HEK293T (cell line): ENCODE measurements around the gene C8A.

Source experiments
- CTCF ChIA-PET: fragments of 350-600 bp; formaldehyde crosslinking; extraction: SDS; loops from one replicate; lab custom pipeline; 2021; ENCODE audit warnings: antibody characterized with exemption, inconsistent platforms; lab: Yijun Ruan, JAX
- POLR2A ChIA-PET: fragments of 350-600 bp; formaldehyde crosslinking; extraction: SDS; loops from one replicate; lab custom pipeline; 2020; ENCODE audit warnings: antibody characterized with exemption, inconsistent platforms; lab: Yijun Ruan, JAX
- DNase-seq: peaks from one replicate; pipeline ENCODE4 v3.0.0; 2012; ENCODE audit warnings: mixed read lengths; ENCODE audit errors: extremely low spot score
- ARNT ChIP-seq: fragments of 450-650 bp; IDR thresholded peaks from 2 replicates; pipeline ENCODE4 v1.6.1; 2017; ENCODE audit warnings: mild to moderate bottlenecking
- BHLHE40 ChIP-seq: fragments of 450-650 bp; IDR thresholded peaks from 2 replicates; pipeline ENCODE4 v1.6.1; 2016; ENCODE audit warnings: mild to moderate bottlenecking, moderate library complexity, borderline replicate concordance
- CTBP1 ChIP-seq: fragments of 450-650 bp; IDR thresholded peaks from 2 replicates; pipeline ENCODE4 v1.6.1; 2016; ENCODE audit warnings: borderline replicate concordance
- ELF4 ChIP-seq: fragments of 450-650 bp; IDR thresholded peaks from 2 replicates; pipeline ENCODE4 v1.6.1; 2017; ENCODE audit warnings: antibody characterized with exemption
- FOXA1 ChIP-seq: fragments of 450-650 bp; IDR thresholded peaks from 2 replicates; pipeline ENCODE4 v1.6.1; 2016; ENCODE audit warnings: mild to moderate bottlenecking
- FOXK2 ChIP-seq: fragments of 450-650 bp; IDR thresholded peaks from 2 replicates; pipeline ENCODE4 v1.6.1; 2016; ENCODE audit warnings: mild to moderate bottlenecking
- FOXM1 ChIP-seq: fragments of 450-650 bp; IDR thresholded peaks from 2 replicates; pipeline ENCODE4 v1.6.1; 2017; ENCODE audit warnings: mild to moderate bottlenecking, borderline replicate concordance
- HDGF ChIP-seq: fragments of 450-650 bp; IDR thresholded peaks from 2 replicates; pipeline ENCODE4 v1.6.1; 2017; ENCODE audit warnings: antibody characterized with exemption, borderline replicate concordance
- L3MBTL2 ChIP-seq: fragments of 450-650 bp; conservative IDR thresholded peaks from 2 replicates; pipeline ENCODE4 v1.6.1; 2016; ENCODE audit warnings: mild to moderate bottlenecking
- LEF1 ChIP-seq: fragments of 450-650 bp; IDR thresholded peaks from 2 replicates; pipeline ENCODE4 v1.6.1; 2017; ENCODE audit warnings: mild to moderate bottlenecking, borderline replicate concordance
- NFRKB ChIP-seq: fragments of 450-650 bp; IDR thresholded peaks from 2 replicates; pipeline ENCODE4 v1.6.1; 2016; ENCODE audit warnings: mild to moderate bottlenecking, moderate library complexity
- PKNOX1 ChIP-seq: fragments of 450-650 bp; IDR thresholded peaks from 2 replicates; pipeline ENCODE4 v1.6.1; 2016
- SP1 ChIP-seq: fragments of 450-650 bp; IDR thresholded peaks from 2 replicates; pipeline ENCODE4 v1.6.1; 2017
- SUZ12 ChIP-seq: fragments of 450-650 bp; IDR thresholded peaks from 2 replicates; pipeline ENCODE4 v1.6.1; 2016; ENCODE audit warnings: mild to moderate bottlenecking
- TARDBP ChIP-seq: fragments of 450-650 bp; IDR thresholded peaks from 2 replicates; pipeline ENCODE4 v1.6.1; 2016
- ZNF384 ChIP-seq: fragments of 450-650 bp; IDR thresholded peaks from 2 replicates; pipeline ENCODE4 v1.6.1; 2016

The C8A gene

GRCh38 chr1:56933606-56934005 is 79.0 kb downstream of the C8A start:
- TF ChIP-seq FOXK2 = no peak
- no peak for TF ChIP-seq L3MBTL2
- no peak for TF ChIP-seq CTBP1
- no peak for TF ChIP-seq LEF1
- no peak for TF ChIP-seq ZNF384
- TF ChIP-seq TARDBP = no peak
- no peak for TF ChIP-seq HDGF
- TF ChIP-seq NFRKB = no peak
- TF ChIP-seq ARNT = no peak
- no peak for TF ChIP-seq BHLHE40
- no peak for TF ChIP-seq PKNOX1
- no peak for TF ChIP-seq SUZ12
- TF ChIP-seq FOXA1 = no peak
- TF ChIP-seq SP1 = no peak
- POLR2A ChIA-PET = no interaction called here
- CTCF ChIA-PET = interaction anchor here (0.6 kb wide), 2 partner anchors 9 to 10 kb away, joined by 3 read pairs; no protein-coding TSS in a partner anchor
- no peak for DNase-seq

GRCh38 chr1:56934430-56935060 is 79.9 kb downstream of the C8A start:
- CTCF ChIA-PET = no interaction called here

GRCh38 chr1:56938646-56939045 is 84.0 kb downstream of the C8A start:
- DNase-seq = no peak
- POLR2A ChIA-PET = no interaction called here
- no peak for TF ChIP-seq SP1
- TF ChIP-seq ELF4 = no peak
- TF ChIP-seq CTBP1 = no peak
- no peak for TF ChIP-seq NFRKB
- TF ChIP-seq LEF1 = no peak
- TF ChIP-seq FOXM1 = no peak
- no peak for TF ChIP-seq FOXK2
- no peak for TF ChIP-seq SUZ12
- no peak for TF ChIP-seq HDGF
- CTCF ChIA-PET = no interaction called here

More at GRCh38 chr1:56934430-56935060, 79.9 kb downstream of the C8A start:
- DNase-seq = no peak
- POLR2A ChIA-PET = no interaction called here
- no peak for TF ChIP-seq HDGF
- no peak for TF ChIP-seq FOXA1
- no peak for TF ChIP-seq SUZ12
- no peak for TF ChIP-seq SP1
- TF ChIP-seq L3MBTL2 = no peak
- no peak for TF ChIP-seq FOXK2
- TF ChIP-seq PKNOX1 = no peak
- TF ChIP-seq TARDBP = no peak
- TF ChIP-seq ZNF384 = no peak

- ChIA-PET CTCF (no interaction called here), POLR2A (no interaction called here)
- TF ChIP-seq PKNOX1 (no peak), SUZ12 (no peak), ELF4 (no peak), TARDBP (no peak), FOXM1 (no peak), CTBP1 (no peak), LEF1 (no peak), FOXA1 (no peak), ZNF384 (no peak), L3MBTL2 (no peak), SP1 (no peak), FOXK2 (no peak), NFRKB (no peak), HDGF (no peak), ARNT (no peak)
- DNase-seq = no peak
Measured at GRCh38 chr1:56939209-56939608, 84.6 kb downstream of the C8A start.

GRCh38 chr1:56940039-56940438 is 85.4 kb downstream of the C8A start:
- CTCF ChIA-PET = no interaction called here
- DNase-seq = no peak
- POLR2A ChIA-PET = no interaction called here
- TF ChIP-seq FOXA1 = no peak
- no peak for TF ChIP-seq BHLHE40
- TF ChIP-seq SUZ12 = no peak
- no peak for TF ChIP-seq ZNF384
- TF ChIP-seq L3MBTL2 = no peak

GRCh38 chr1:56948403-56949023 is 93.9 kb downstream of the C8A start:
- CTCF ChIA-PET = no interaction called here
- no peak for DNase-seq

More at GRCh38 chr1:56948403-56949023, 93.9 kb downstream of the C8A start:
- TF ChIP-seq BHLHE40 (no peak), L3MBTL2 (no peak), HDGF (no peak), SP1 (no peak), FOXK2 (no peak), LEF1 (no peak), SUZ12 (no peak), CTBP1 (no peak), ARNT (no peak), PKNOX1 (no peak), TARDBP (no peak), FOXM1 (no peak), FOXA1 (no peak), ZNF384 (no peak), ELF4 (no peak), NFRKB (no peak)
- POLR2A ChIA-PET = no interaction called here
